Activated naive CD4-positive, alpha-beta T cell treated with anti-CD3 and anti-CD28 coated beads, Interleukin-2, amount 10 ng/mL, durations not matched to agents 7 days and 5 days (primary cell): ENCODE data around the gene EIF4ENIF1.
"Not testable (repeated sequence)": the region's sequence is repeated elsewhere in the genome, so short reads cannot be mapped to it uniquely, and the experiment has no call there.

Source experiments
- CTCF ChIA-PET: fragments of 350-600 bp; sonication (Branson Sonifier 250); formaldehyde crosslinking; loops from one replicate; lab custom pipeline; 2021; ENCODE audit warnings: antibody characterized with exemption; lab: Charles Lee
- DNase-seq: peaks from one replicate; pipeline ENCODE4 v3.0.0-alpha.2; 2020
- H3K27ac Mint-ChIP-seq: one replicate; pipeline ENCODE4 v1.8.0; 2021; ENCODE audit warnings: mild to moderate bottlenecking, moderate library complexity, mixed read lengths
- H3K27me3 Mint-ChIP-seq: one replicate; pipeline ENCODE4 v1.8.0; 2021; ENCODE audit warnings: mild to moderate bottlenecking, mixed read lengths
- H3K36me3 Mint-ChIP-seq: one replicate; pipeline ENCODE4 v1.8.0; 2021; ENCODE audit warnings: mixed read lengths
- H3K4me1 Mint-ChIP-seq: one replicate; pipeline ENCODE4 v1.8.0; 2021; ENCODE audit warnings: mixed read lengths
- H3K4me3 Mint-ChIP-seq: one replicate; pipeline ENCODE4 v1.8.0; 2021; ENCODE audit warnings: mild to moderate bottlenecking, moderate library complexity, mixed read lengths
- H3K9me3 Mint-ChIP-seq: one replicate; pipeline ENCODE4 v1.8.0; 2021; ENCODE audit warnings: mixed read lengths

EIF4ENIF1 gene

GRCh38 chr22:31489632-31490495 is at the start of gene EIF4ENIF1:
Gene EIF4ENIF1, minus strand, starts transcription at chr22:31489842. Its CDS starts 1,124 bp downstream, at chr22:31488718.
- H3K27ac Mint-ChIP-seq, result peak within 1 kb of the TSS; percentile 97
- no peaks in the 10 kb centered on the region for H3K9me3 Mint-ChIP-seq
- peaks cover 21% of the 10 kb centered on the region for H3K36me3 Mint-ChIP-seq
- CTCF ChIA-PET, result interaction anchor here (1.3 kb wide), 1 partner anchor 38 kb away, joined by 4 read pairs; no protein-coding TSS in a partner anchor
- no peaks in the 10 kb centered on the region for H3K27me3 Mint-ChIP-seq
- H3K4me3 Mint-ChIP-seq, result peak within 1 kb of the TSS; percentile 84
- H3K4me1 Mint-ChIP-seq, result peaks cover 60% of the 10 kb centered on the region
- DNase-seq, result peak; percentile 91

- Mint-ChIP-seq H3K27me3 (no peaks in the 10 kb centered on the region), H3K4me1 (peaks cover 29% of the 10 kb centered on the region), H3K36me3 (peaks cover 28% of the 10 kb centered on the region), H3K27ac (peak overlapping the region; percentile 8), H3K9me3 (no peaks in the 10 kb centered on the region), H3K4me3 (no peak overlapping the region)
- no peak for DNase-seq
- CTCF ChIA-PET, result interaction anchor here (0.7 kb wide), 1 partner anchor 18 kb away, joined by 3 read pairs; no protein-coding TSS in a partner anchor
Observed at GRCh38 chr22:31538815-31539214, 49.2 kb upstream of the EIF4ENIF1 start.

GRCh38 chr22:31537019-31537535 is 47.4 kb upstream of the EIF4ENIF1 start:
- no peaks in the 10 kb centered on the region for H3K27me3 Mint-ChIP-seq
- no peak for DNase-seq
- H3K27ac Mint-ChIP-seq, result peak overlapping the region; percentile 56
- H3K4me3 Mint-ChIP-seq, result no peak overlapping the region
- CTCF ChIA-PET, result interaction anchor here (1.3 kb wide), 1 partner anchor 86 kb away, joined by 4 read pairs; no protein-coding TSS in a partner anchor
- peaks cover 35% of the 10 kb centered on the region for H3K36me3 Mint-ChIP-seq
- H3K9me3 Mint-ChIP-seq, result no peaks in the 10 kb centered on the region
- H3K4me1 Mint-ChIP-seq, result peaks cover 41% of the 10 kb centered on the region

- no peak for DNase-seq
- peaks cover 36% of the 10 kb centered on the region for H3K36me3 Mint-ChIP-seq
- CTCF ChIA-PET, result interaction anchor here (1.0 kb wide), 1 partner anchor 28 kb away, joined by 3 read pairs; no protein-coding TSS in a partner anchor
- peaks cover 35% of the 10 kb centered on the region for H3K4me1 Mint-ChIP-seq
- peak overlapping the region; percentile 57 for H3K27ac Mint-ChIP-seq
- H3K4me3 Mint-ChIP-seq, result no peak overlapping the region
- H3K27me3 Mint-ChIP-seq, result no peaks in the 10 kb centered on the region
- no peaks in the 10 kb centered on the region for H3K9me3 Mint-ChIP-seq
Observed at GRCh38 chr22:31533374-31533773, 43.7 kb upstream of the EIF4ENIF1 start.

GRCh38 chr22:31532060-31532459 is 42.4 kb upstream of the EIF4ENIF1 start:
- CTCF ChIA-PET, result interaction anchor here (0.8 kb wide), 1 partner anchor 11 kb away, joined by 3 read pairs; no protein-coding TSS in a partner anchor
- Mint-ChIP-seq H3K9me3 (no peaks in the 10 kb centered on the region), H3K27ac (no peak overlapping the region), H3K36me3 (peaks cover 36% of the 10 kb centered on the region), H3K4me3 (no peak overlapping the region), H3K27me3 (no peaks in the 10 kb centered on the region), H3K4me1 (peaks cover 30% of the 10 kb centered on the region)
- no peak for DNase-seq

- no peak overlapping the region for H3K4me3 Mint-ChIP-seq
- no peak overlapping the region for H3K27ac Mint-ChIP-seq
- CTCF ChIA-PET, result no interaction called here
- H3K4me1 Mint-ChIP-seq, result peaks cover 33% of the 10 kb centered on the region
- H3K9me3 Mint-ChIP-seq, result no peaks in the 10 kb centered on the region
- no peak for DNase-seq
- no peaks in the 10 kb centered on the region for H3K27me3 Mint-ChIP-seq
- H3K36me3 Mint-ChIP-seq, result peaks cover 41% of the 10 kb centered on the region
Observed at GRCh38 chr22:31530823-31531195, 41.2 kb upstream of the EIF4ENIF1 start.

GRCh38 chr22:31526270-31526669 is 36.6 kb upstream of the EIF4ENIF1 start:
- peak overlapping the region; percentile 21 for H3K27ac Mint-ChIP-seq
- H3K4me1 Mint-ChIP-seq, result peaks cover 29% of the 10 kb centered on the region
- no peak overlapping the region for H3K4me3 Mint-ChIP-seq
- CTCF ChIA-PET, result no interaction called here
- no peak for DNase-seq
- H3K9me3 Mint-ChIP-seq, result no peaks in the 10 kb centered on the region
- H3K36me3 Mint-ChIP-seq, result peaks cover 43% of the 10 kb centered on the region
- H3K27me3 Mint-ChIP-seq, result no peaks in the 10 kb centered on the region

- Mint-ChIP-seq H3K36me3 (peaks cover 38% of the 10 kb centered on the region), H3K27ac (peak overlapping the region; percentile 52), H3K4me1 (peaks cover 30% of the 10 kb centered on the region)
- H3K9me3 Mint-ChIP-seq, CTCF ChIA-PET, DNase-seq, H3K4me3 Mint-ChIP-seq, H3K27me3 Mint-ChIP-seq: not testable (repeated sequence)
Observed at GRCh38 chr22:31524132-31524531, 34.5 kb upstream of the EIF4ENIF1 start.

- no peak for DNase-seq
- Mint-ChIP-seq H3K4me3 (no peak overlapping the region), H3K9me3 (no peaks in the 10 kb centered on the region), H3K27me3 (no peaks in the 10 kb centered on the region), H3K36me3 (peaks cover 32% of the 10 kb centered on the region), H3K4me1 (peaks cover 17% of the 10 kb centered on the region), H3K27ac (no peak overlapping the region)
- CTCF ChIA-PET, result no interaction called here
Observed at GRCh38 chr22:31520051-31520450, 30.4 kb upstream of the EIF4ENIF1 start.

GRCh38 chr22:31509061-31509762 is 19.6 kb upstream of the EIF4ENIF1 start:
- no peak overlapping the region for H3K4me3 Mint-ChIP-seq
- no peaks in the 10 kb centered on the region for H3K9me3 Mint-ChIP-seq
- H3K4me1 Mint-ChIP-seq, result peaks cover 13% of the 10 kb centered on the region
- DNase-seq, result no peak
- no peaks in the 10 kb centered on the region for H3K27me3 Mint-ChIP-seq
- no peak overlapping the region for H3K27ac Mint-ChIP-seq
- CTCF ChIA-PET, result interaction anchor here (0.6 kb wide), 1 partner anchor 368 kb away, joined by 3 read pairs; no protein-coding TSS in a partner anchor
- peaks cover 53% of the 10 kb centered on the region for H3K36me3 Mint-ChIP-seq

GRCh38 chr22:31508536-31508935 is 18.9 kb upstream of the EIF4ENIF1 start:
- Mint-ChIP-seq H3K27ac (peak overlapping the region; percentile 80), H3K27me3 (no peaks in the 10 kb centered on the region), H3K4me1 (peaks cover 13% of the 10 kb centered on the region), H3K36me3 (peaks cover 56% of the 10 kb centered on the region), H3K9me3 (no peaks in the 10 kb centered on the region), H3K4me3 (no peak overlapping the region)
- DNase-seq, result no peak
- CTCF ChIA-PET, result interaction anchor here (0.6 kb wide), 1 partner anchor 369 kb away, joined by 3 read pairs; no protein-coding TSS in a partner anchor

GRCh38 chr22:31507517-31507916 is 17.9 kb upstream of the EIF4ENIF1 start:
- H3K27me3 Mint-ChIP-seq, DNase-seq, H3K4me3 Mint-ChIP-seq, H3K27ac Mint-ChIP-seq, H3K9me3 Mint-ChIP-seq, CTCF ChIA-PET: not testable (repeated sequence)
- H3K36me3 Mint-ChIP-seq, result peaks cover 53% of the 10 kb centered on the region
- H3K4me1 Mint-ChIP-seq, result peaks cover 20% of the 10 kb centered on the region

- no peak overlapping the region for H3K4me3 Mint-ChIP-seq
- H3K27me3 Mint-ChIP-seq, result no peaks in the 10 kb centered on the region
- no peak for DNase-seq
- CTCF ChIA-PET, result no interaction called here
- peaks cover 46% of the 10 kb centered on the region for H3K36me3 Mint-ChIP-seq
- H3K9me3 Mint-ChIP-seq, result no peaks in the 10 kb centered on the region
- no peak overlapping the region for H3K27ac Mint-ChIP-seq
- peaks cover 32% of the 10 kb centered on the region for H3K4me1 Mint-ChIP-seq
Observed at GRCh38 chr22:31504282-31504681, 14.6 kb upstream of the EIF4ENIF1 start.
